OCI-LY3 (cell line): ENCODE results near the gene STK33.

Source experiments
- H2AFZ ChIP-seq: fragments of 200-600, 300-600 bp; shearing (Covaris generic); 2 replicates; pipeline ENCODE4 v1.6.0; 2014; ENCODE audit warnings: antibody characterized with exemption, low read depth, low read length
- H3K27ac ChIP-seq: fragments of 200-600, 300-600 bp; sonication (generic); 2 replicates; pipeline ENCODE4 v1.5.1; 2014; ENCODE audit warnings: mild to moderate bottlenecking, low read length, moderate library complexity, mixed read lengths
- H3K27me3 ChIP-seq: fragments of 200-600, 300-600 bp; sonication (generic); 2 replicates; pipeline ENCODE4 v1.6.1; 2014; ENCODE audit warnings: low read depth, low read length, mixed read lengths
- H3K36me3 ChIP-seq: fragments of 200-600, 300-600 bp; sonication (generic); replicated peaks from 2 replicates; pipeline ENCODE3; 2014; ENCODE audit warnings: low read depth, low read length, mixed read lengths
- H3K4me1 ChIP-seq: fragments of 300-600, 200-600 bp; sonication (generic); 2 replicates; pipeline ENCODE4 v1.6.1; 2014; ENCODE audit warnings: low read length, mixed read lengths
- H3K4me2 ChIP-seq: fragments of 200-600, 300-600 bp; sonication (generic); 2 replicates; pipeline ENCODE4 v1.6.1; 2014; ENCODE audit warnings: low read length, mixed read lengths
- H3K4me3 ChIP-seq: fragments of 300-600, 200-600 bp; sonication (generic); 2 replicates; pipeline ENCODE4 v1.5.1; 2014; ENCODE audit warnings: antibody characterized with exemption, mild to moderate bottlenecking, low read length, moderate library complexity
- H3K79me2 ChIP-seq: fragments of 300-600, 200-600 bp; shearing (Covaris generic); 2 replicates; pipeline ENCODE4 v1.6.1; 2014; ENCODE audit warnings: mild to moderate bottlenecking, low read length, mixed read lengths
- H3K9ac ChIP-seq: fragments of 300-600, 200-600 bp; shearing (Covaris generic); 2 replicates; pipeline ENCODE4 v1.6.0; 2014; ENCODE audit warnings: mild to moderate bottlenecking, low read length, moderate library complexity
- H3K9me3 ChIP-seq: fragments of 200-600, 300-600 bp; shearing (Covaris generic); 2 replicates; pipeline ENCODE4 v1.6.1; 2014; ENCODE audit warnings: low read length, mixed read lengths; ENCODE audit not compliant: insufficient read depth
- H4K20me1 ChIP-seq: fragments of 200-600, 300-600 bp; sonication (generic); 2 replicates; pipeline ENCODE4 v1.6.1; 2016; ENCODE audit warnings: low read length, mixed read lengths; ENCODE audit not compliant: insufficient read depth
- EZH2phosphoT487 ChIP-seq: fragments of 200-600 bp; shearing (Covaris generic); IDR thresholded peaks from 2 replicates; pipeline ENCODE4 v1.6.1; 2018; ENCODE audit warnings: antibody characterized with exemption, mixed run types, low read depth
- TF ChIP-seq, protein P1 (sequence below): fragments of 200-600, 300-600 bp; sonication (generic); IDR thresholded peaks from 2 replicates; pipeline ENCODE4 v1.5.1; 2014; ENCODE audit warnings: antibody characterized with exemption, low read length, low read depth

The STK33 gene

DNA sequence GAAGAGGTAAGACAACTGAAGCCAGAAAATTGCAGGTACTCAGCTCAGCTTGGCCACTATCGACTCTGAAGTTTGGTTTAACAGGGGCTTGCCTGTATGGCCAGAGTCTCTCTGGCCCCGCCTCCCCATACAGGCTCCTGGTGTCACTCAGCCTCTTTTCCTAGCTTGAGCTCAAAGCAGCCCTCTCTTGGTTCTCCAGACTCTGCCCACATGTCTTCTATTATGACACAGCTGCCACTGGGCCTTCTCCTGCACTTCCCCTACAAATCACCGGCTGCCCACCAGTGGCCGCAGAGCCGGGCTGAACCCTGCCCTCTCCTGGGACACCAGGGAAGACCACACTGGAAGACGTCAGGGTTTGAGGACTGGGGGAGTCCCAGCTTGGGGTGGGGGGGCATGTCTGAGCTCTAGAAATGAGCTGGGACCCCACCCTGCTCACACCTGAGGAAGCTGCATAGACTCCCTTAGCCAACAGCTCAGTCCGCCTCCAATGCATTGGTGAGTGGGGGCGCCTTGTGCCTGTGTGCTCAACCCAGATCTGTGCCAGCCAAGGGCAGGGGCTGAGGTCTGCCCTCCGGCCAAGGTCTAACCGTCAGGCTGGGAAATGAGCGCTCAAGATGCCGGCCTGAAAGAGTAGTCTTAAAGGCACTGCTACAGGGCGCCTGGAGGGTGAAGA is 236.0 kb downstream of the STK33 start:
- H3K4me3 ChIP-seq: no peak overlapping the region
- no peak overlapping the region for H3K4me2 ChIP-seq
- TF ChIP-seq, protein P1, sequence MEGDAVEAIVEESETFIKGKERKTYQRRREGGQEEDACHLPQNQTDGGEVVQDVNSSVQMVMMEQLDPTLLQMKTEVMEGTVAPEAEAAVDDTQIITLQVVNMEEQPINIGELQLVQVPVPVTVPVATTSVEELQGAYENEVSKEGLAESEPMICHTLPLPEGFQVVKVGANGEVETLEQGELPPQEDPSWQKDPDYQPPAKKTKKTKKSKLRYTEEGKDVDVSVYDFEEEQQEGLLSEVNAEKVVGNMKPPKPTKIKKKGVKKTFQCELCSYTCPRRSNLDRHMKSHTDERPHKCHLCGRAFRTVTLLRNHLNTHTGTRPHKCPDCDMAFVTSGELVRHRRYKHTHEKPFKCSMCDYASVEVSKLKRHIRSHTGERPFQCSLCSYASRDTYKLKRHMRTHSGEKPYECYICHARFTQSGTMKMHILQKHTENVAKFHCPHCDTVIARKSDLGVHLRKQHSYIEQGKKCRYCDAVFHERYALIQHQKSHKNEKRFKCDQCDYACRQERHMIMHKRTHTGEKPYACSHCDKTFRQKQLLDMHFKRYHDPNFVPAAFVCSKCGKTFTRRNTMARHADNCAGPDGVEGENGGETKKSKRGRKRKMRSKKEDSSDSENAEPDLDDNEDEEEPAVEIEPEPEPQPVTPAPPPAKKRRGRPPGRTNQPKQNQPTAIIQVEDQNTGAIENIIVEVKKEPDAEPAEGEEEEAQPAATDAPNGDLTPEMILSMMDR: no peak
- no peak for TF ChIP-seq EZH2phosphoT487
- H2AFZ ChIP-seq: no peak overlapping the region
- no peaks in the 10 kb centered on the region for H3K36me3 ChIP-seq
- peaks cover 10% of the 10 kb centered on the region; the same call in 1 of the 2 replicates for H3K27me3 ChIP-seq
- peaks cover 7% of the 10 kb centered on the region; the same call in 1 of the 2 replicates for H3K4me1 ChIP-seq
- H4K20me1 ChIP-seq: no peaks in the 10 kb centered on the region
- no peak overlapping the region for H3K9ac ChIP-seq
- no peaks in the 10 kb centered on the region for H3K9me3 ChIP-seq
- H3K79me2 ChIP-seq: no peaks in the 10 kb centered on the region
- no peak overlapping the region for H3K27ac ChIP-seq

DNA sequence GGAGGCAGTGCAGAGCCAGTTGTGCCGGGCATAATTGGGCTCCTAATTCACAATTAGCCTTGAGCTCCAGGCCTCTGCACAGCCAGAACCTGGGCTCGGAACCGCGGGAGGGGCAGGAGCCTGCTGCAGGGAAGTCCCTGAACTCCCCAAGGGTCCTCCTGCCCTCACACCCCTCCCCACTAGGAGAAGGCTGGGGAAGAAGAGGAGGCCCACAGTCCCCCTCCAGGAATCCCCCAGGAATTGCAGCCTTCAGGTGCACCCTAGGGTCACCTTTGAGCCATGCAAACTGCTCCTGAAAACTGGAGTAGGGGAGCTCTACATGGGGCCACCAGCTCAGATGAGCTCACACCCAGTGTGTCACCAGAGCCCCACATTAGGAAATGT is 236.5 kb downstream of the STK33 start:
- Histone ChIP-seq H3K9ac (no peak overlapping the region), H3K27me3 (peaks cover 10% of the 10 kb centered on the region; the same call in 1 of the 2 replicates), H3K4me3 (no peak overlapping the region), H4K20me1 (no peaks in the 10 kb centered on the region), H3K36me3 (no peaks in the 10 kb centered on the region), H3K4me1 (peaks cover 7% of the 10 kb centered on the region; the same call in 1 of the 2 replicates), H3K27ac (no peak overlapping the region), H3K9me3 (no peaks in the 10 kb centered on the region), H2AFZ (no peak overlapping the region), H3K4me2 (no peak overlapping the region), H3K79me2 (no peaks in the 10 kb centered on the region)
- TF ChIP-seq, protein P1: no peak
- no peak for TF ChIP-seq EZH2phosphoT487

DNA sequence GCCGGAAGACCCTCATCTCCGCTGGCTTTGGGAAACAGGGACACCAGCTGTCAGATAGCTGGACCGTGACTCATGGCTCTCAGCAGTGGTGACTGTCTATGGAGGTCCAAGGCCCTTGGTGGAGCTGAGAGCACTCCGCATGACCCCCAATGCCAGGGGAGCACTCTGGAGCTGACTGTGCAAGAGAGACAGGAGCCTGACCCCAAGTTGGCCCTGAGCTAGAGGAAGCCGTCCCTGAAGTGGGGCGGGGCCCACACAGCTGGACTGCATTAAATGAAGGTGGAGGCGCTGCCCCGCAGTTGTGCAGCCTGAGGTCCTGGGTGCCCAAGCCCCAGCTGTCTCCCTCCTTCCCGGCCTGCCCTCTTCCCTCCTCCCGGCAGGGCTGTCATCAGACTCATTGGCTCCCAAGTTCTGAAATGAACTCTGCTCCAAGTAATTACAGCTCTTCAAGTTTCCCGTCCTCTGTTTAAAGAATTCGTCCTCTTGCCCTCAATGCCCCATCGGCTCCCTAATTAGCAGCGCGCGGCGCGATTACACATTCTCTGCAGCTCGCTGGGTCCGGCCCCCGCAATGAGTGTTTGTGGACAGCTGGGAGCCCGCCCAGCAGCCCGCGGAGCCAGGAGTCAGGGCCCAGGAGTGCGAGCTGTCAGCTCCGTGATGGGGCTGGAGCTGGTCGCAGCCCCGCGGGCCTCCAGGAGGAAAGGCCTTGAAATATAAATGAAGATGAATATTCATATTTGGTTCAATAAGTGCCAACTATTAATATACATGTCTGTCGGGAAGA is 237.1 kb downstream of the STK33 start:
- no peak overlapping the region for H3K4me3 ChIP-seq
- no peaks in the 10 kb centered on the region for H4K20me1 ChIP-seq
- H3K9ac ChIP-seq: no peak overlapping the region
- no peak for TF ChIP-seq EZH2phosphoT487
- TF ChIP-seq, protein P1: no peak
- no peaks in the 10 kb centered on the region for H3K36me3 ChIP-seq
- H3K27ac ChIP-seq: no peak overlapping the region
- H3K9me3 ChIP-seq: no peaks in the 10 kb centered on the region
- H3K27me3 ChIP-seq: peaks cover 10% of the 10 kb centered on the region; the same call in 1 of the 2 replicates
- H3K79me2 ChIP-seq: no peaks in the 10 kb centered on the region
- peaks cover 7% of the 10 kb centered on the region; the same call in 1 of the 2 replicates for H3K4me1 ChIP-seq
- no peak overlapping the region for H3K4me2 ChIP-seq
- no peak overlapping the region for H2AFZ ChIP-seq

DNA sequence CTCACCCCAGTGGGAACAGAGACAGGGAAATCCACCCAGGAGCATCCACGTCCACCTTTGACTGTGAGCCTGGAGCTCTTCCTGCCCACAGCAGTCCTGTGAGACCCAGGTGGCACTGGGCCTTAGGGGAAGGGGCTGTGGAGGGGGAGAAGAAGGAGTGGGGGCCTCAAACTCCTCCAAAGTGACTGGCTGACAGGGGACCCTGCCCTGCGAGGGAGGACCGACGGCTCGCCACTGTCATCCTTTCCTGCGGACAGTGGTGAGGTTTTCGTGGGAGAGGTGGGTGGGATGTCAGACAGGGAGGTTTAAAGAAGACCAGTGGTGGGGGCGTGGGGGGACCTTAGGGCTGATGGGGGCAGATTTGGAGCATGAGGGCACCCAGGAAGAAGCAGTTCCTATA is 237.8 kb downstream of the STK33 start:
- H3K27ac ChIP-seq: no peak overlapping the region
- H3K9me3 ChIP-seq: no peaks in the 10 kb centered on the region
- TF ChIP-seq, protein P1: no peak
- TF ChIP-seq EZH2phosphoT487: no peak
- H3K4me1 ChIP-seq: peaks cover 7% of the 10 kb centered on the region; the same call in 1 of the 2 replicates
- no peaks in the 10 kb centered on the region for H3K79me2 ChIP-seq
- H3K27me3 ChIP-seq: peaks cover 10% of the 10 kb centered on the region; the same call in 1 of the 2 replicates
- no peak overlapping the region for H3K9ac ChIP-seq
- no peaks in the 10 kb centered on the region for H3K36me3 ChIP-seq
- no peak overlapping the region for H3K4me3 ChIP-seq
- no peak overlapping the region for H2AFZ ChIP-seq
- H4K20me1 ChIP-seq: no peaks in the 10 kb centered on the region
- no peak overlapping the region for H3K4me2 ChIP-seq
